Activated T-cell treated with anti-CD3 and anti-CD28 coated beads, Interleukin-2, amount 50 U/mL, for 24 hours (primary cell): Measurements from ENCODE around the gene BASP1.

Source experiments
- DNase-seq: peaks from one replicate; pipeline ENCODE4 v3.0.0-alpha.2; 2020
- H3K27ac Mint-ChIP-seq: 2 replicates; pipeline ENCODE4 v1.8.0; 2020; ENCODE audit warnings: mild to moderate bottlenecking, mixed read lengths
- H3K27me3 Mint-ChIP-seq: 2 replicates; pipeline ENCODE4 v1.8.0; 2020; ENCODE audit warnings: mixed read lengths
- H3K36me3 Mint-ChIP-seq: 2 replicates; pipeline ENCODE4 v1.8.0; 2020; ENCODE audit warnings: low read depth, mixed read lengths
- H3K4me1 Mint-ChIP-seq: 2 replicates; pipeline ENCODE4 v1.8.0; 2020; ENCODE audit warnings: low read depth, mixed read lengths
- H3K4me3 Mint-ChIP-seq: 2 replicates; pipeline ENCODE4 v1.8.0; 2020; ENCODE audit warnings: mild to moderate bottlenecking, moderate library complexity, mixed read lengths
- H3K9me3 Mint-ChIP-seq: 2 replicates; pipeline ENCODE4 v1.8.0; 2020; ENCODE audit warnings: mixed read lengths

BASP1 gene, protein sequence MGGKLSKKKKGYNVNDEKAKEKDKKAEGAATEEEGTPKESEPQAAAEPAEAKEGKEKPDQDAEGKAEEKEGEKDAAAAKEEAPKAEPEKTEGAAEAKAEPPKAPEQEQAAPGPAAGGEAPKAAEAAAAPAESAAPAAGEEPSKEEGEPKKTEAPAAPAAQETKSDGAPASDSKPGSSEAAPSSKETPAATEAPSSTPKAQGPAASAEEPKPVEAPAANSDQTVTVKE

DNA sequence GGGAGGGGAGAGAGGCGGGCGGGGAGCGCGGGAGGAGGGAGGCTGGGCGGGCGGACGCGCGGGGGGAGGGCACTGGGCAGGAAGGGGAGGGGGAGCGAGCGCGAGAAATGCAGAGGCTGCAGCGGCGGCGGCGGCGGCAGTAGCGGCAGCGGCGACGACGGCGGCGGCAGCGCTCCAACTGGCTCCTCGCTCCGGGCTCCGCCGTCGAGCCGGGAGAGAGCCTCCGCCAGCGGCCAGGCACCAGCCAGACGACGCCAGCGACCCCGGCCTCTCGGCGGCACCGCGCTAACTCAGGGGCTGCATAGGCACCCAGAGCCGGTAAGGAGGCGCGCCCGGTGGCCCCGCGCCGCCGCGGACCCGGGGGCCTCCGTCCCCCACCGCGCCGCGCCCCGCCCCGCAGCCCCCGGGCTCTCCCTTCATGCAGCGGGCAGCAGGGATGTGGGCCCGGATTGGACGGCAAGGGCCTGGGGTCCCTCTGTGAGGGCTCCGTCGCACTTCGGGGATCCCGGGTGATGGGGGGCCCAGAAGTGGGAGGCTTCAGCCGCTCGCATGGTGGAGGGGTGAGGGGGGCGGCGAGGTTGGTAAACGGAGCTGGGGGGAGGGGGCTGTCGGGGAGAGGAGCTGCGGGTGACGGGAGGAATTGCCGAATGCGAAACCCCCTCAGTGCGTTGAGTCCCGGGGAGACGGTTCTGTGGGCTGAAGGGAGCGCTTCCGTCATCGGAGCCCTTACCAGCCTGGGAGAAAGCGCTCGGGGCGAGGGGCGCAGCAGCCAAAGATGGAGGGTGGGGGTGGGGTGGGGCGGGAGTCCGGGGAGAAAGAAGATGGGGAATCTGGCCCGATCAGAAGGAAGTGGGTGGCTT lies at the start of gene BASP1:
BASP1 (plus strand) TSS at position 139 of the 860 bp plus-strand sequence. CDS start 57,586 bp downstream, outside the sequence.
- Mint-ChIP-seq H3K4me1 (peaks cover 17% of the 10 kb centered on the region), H3K36me3 (no peaks in the 10 kb centered on the region), H3K27me3 (peaks cover 54% of the 10 kb centered on the region), H3K9me3 (no peaks in the 10 kb centered on the region), H3K27ac (no peak within 1 kb of the TSS), H3K4me3 (peak within 1 kb of the TSS; percentile 52)
- DNase-seq: peak; percentile 37

DNA sequence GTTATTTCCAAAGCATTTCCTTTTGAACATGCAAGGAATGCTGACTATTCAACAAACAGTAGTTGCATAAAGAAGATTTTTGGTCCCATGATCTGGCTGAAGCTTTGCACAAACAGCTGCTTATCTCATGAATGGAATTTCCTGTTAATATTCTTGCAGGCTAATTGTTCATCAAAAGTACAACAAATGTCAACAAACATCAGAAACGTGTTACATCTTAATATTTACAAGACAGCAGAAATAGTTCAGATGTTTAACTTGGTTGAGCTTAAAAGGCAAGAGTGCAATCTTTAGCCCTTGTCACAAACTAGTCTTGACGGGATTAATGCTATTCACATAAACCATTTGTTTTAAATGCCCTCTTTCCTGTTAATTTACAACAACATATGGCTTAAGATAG lies 47.9 kb upstream of the BASP1 start:
- no peaks in the 10 kb centered on the region for H3K4me1 Mint-ChIP-seq
- no peak overlapping the region for H3K27ac Mint-ChIP-seq
- H3K36me3 Mint-ChIP-seq: no peaks in the 10 kb centered on the region
- no peaks in the 10 kb centered on the region for H3K9me3 Mint-ChIP-seq
- H3K27me3 Mint-ChIP-seq: no peaks in the 10 kb centered on the region
- no peak for DNase-seq
- no peak overlapping the region for H3K4me3 Mint-ChIP-seq

DNA sequence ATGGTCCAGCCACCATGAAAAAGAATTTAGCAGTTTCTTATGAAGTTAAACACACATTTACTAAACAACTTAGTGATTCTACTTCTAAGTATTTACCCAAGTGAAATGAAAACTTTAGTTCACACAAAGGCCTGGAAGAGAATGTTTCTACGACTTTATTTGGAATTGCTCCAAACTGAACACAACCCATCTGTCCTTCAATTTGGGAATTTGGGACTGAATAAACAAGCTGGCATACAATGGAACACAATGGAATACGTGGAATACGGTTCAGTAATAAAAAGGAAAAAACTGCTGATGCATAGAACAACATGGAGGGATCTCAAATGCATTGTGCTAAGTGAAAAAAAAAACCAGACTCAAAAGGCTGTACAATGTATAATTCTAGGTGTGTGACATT lies 44.6 kb upstream of the BASP1 start:
- Mint-ChIP-seq H3K27me3 (no peaks in the 10 kb centered on the region), H3K27ac (no peak overlapping the region), H3K4me3 (no peak overlapping the region), H3K4me1 (no peaks in the 10 kb centered on the region), H3K9me3 (no peaks in the 10 kb centered on the region), H3K36me3 (no peaks in the 10 kb centered on the region)
- DNase-seq: no peak

- DNase-seq: no peak
- H3K36me3 Mint-ChIP-seq: no peaks in the 10 kb centered on the region
- no peak overlapping the region for H3K4me3 Mint-ChIP-seq
- H3K9me3 Mint-ChIP-seq: no peaks in the 10 kb centered on the region
- peaks cover 4% of the 10 kb centered on the region for H3K27me3 Mint-ChIP-seq
- no peak overlapping the region for H3K27ac Mint-ChIP-seq
- no peaks in the 10 kb centered on the region for H3K4me1 Mint-ChIP-seq
These were observed 42.5 kb upstream of the BASP1 start for GRCh38 chr5:17174965-17175364.

GRCh38 chr5:17177501-17178372 lies 39.7 kb upstream of the BASP1 start:
- H3K27ac Mint-ChIP-seq: no peak overlapping the region
- H3K36me3 Mint-ChIP-seq: no peaks in the 10 kb centered on the region
- H3K27me3 Mint-ChIP-seq: peaks cover 4% of the 10 kb centered on the region
- H3K9me3 Mint-ChIP-seq: no peaks in the 10 kb centered on the region
- no peak for DNase-seq
- peaks cover 18% of the 10 kb centered on the region for H3K4me1 Mint-ChIP-seq
- H3K4me3 Mint-ChIP-seq: no peak overlapping the region

DNA sequence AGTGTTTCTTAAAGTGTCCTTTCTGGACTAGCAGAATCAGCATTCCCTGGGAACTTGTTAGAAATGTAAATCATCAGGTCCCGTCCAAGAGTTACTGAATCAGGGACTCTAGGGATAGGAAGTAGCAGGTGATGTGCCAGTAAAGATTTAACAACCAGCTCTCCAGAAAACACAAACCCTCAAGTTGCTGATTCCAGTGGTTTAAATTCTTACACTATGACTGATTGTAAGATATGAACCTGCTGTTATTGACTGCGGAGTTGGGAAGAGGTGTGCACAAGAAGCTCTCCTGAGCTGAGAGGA lies 39.1 kb upstream of the BASP1 start:
- H3K4me1 Mint-ChIP-seq: peaks cover 18% of the 10 kb centered on the region
- H3K27me3 Mint-ChIP-seq: peaks cover 4% of the 10 kb centered on the region
- no peak overlapping the region for H3K27ac Mint-ChIP-seq
- no peak overlapping the region for H3K4me3 Mint-ChIP-seq
- no peaks in the 10 kb centered on the region for H3K9me3 Mint-ChIP-seq
- no peak for DNase-seq
- no peaks in the 10 kb centered on the region for H3K36me3 Mint-ChIP-seq

DNA sequence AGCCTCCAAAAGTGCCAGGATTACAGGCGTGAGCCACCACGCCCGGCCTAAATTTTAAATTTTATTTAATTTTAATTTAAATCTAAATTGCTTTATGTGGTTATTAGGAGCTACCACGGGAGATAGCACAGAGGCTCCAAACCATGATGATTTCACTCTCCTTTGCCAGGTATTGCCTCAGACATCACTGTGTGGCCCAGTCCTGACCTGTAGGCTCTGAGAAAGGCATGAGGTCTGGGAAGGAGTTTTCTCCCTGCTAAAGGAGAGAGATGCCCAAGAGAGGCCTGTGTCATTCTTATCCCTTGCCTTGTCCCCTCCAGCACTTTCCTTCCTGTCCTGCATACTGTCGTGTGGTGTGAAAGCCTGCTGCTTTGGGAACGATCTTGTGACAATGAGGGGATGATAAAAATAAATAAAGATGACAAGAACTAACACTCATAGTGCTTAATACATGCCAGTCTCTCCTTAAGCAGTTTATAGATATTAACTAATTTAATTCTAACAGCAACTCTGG lies 37.0 kb upstream of the BASP1 start:
- Mint-ChIP-seq H3K36me3 (no peaks in the 10 kb centered on the region), H3K27ac (no peak overlapping the region), H3K27me3 (peaks cover 4% of the 10 kb centered on the region), H3K4me1 (peaks cover 18% of the 10 kb centered on the region), H3K9me3 (no peaks in the 10 kb centered on the region), H3K4me3 (no peak overlapping the region)
- no peak for DNase-seq

- Mint-ChIP-seq H3K4me1 (peaks cover 18% of the 10 kb centered on the region), H3K27ac (peak overlapping the region; percentile 87), H3K36me3 (no peaks in the 10 kb centered on the region), H3K4me3 (no peak overlapping the region), H3K27me3 (peaks cover 4% of the 10 kb centered on the region), H3K9me3 (no peaks in the 10 kb centered on the region)
- DNase-seq: no peak
These were observed 36.3 kb upstream of the BASP1 start for GRCh38 chr5:17180864-17181723.

- no peak overlapping the region for H3K4me3 Mint-ChIP-seq
- no peak overlapping the region for H3K27ac Mint-ChIP-seq
- DNase-seq: no peak
- H3K36me3 Mint-ChIP-seq: no peaks in the 10 kb centered on the region
- peaks cover 4% of the 10 kb centered on the region for H3K27me3 Mint-ChIP-seq
- H3K9me3 Mint-ChIP-seq: no peaks in the 10 kb centered on the region
- peaks cover 18% of the 10 kb centered on the region for H3K4me1 Mint-ChIP-seq
These were observed 34.9 kb upstream of the BASP1 start for GRCh38 chr5:17182494-17182893.

DNA sequence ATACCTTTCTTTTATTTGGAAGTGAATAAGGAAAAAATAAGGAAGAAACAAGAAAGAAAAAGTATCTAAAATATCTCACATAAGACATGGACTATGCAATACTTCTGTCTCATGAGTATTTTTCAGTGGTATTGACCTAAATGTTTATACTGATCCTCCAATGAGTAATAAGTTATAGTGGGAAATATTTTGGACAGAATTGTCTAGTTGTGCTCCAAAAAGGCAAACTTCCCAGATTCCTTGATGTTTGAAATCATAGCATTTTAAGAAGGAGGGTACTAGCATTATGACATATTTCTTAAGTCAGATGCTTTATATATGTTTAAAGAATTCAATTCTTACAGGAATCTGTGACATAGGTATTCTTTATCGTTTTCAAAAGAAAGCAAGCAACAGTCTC lies 34.5 kb upstream of the BASP1 start:
- Mint-ChIP-seq H3K27me3 (peaks cover 4% of the 10 kb centered on the region), H3K4me3 (no peak overlapping the region), H3K36me3 (no peaks in the 10 kb centered on the region), H3K4me1 (peaks cover 18% of the 10 kb centered on the region), H3K9me3 (no peaks in the 10 kb centered on the region), H3K27ac (no peak overlapping the region)
- no peak for DNase-seq

- Mint-ChIP-seq H3K4me3 (no peak overlapping the region), H3K36me3 (no peaks in the 10 kb centered on the region), H3K27ac (no peak overlapping the region), H3K9me3 (no peaks in the 10 kb centered on the region), H3K4me1 (peaks cover 18% of the 10 kb centered on the region), H3K27me3 (peaks cover 6% of the 10 kb centered on the region)
- DNase-seq: no peak
These were observed 33.6 kb upstream of the BASP1 start for GRCh38 chr5:17183831-17184230.

DNA sequence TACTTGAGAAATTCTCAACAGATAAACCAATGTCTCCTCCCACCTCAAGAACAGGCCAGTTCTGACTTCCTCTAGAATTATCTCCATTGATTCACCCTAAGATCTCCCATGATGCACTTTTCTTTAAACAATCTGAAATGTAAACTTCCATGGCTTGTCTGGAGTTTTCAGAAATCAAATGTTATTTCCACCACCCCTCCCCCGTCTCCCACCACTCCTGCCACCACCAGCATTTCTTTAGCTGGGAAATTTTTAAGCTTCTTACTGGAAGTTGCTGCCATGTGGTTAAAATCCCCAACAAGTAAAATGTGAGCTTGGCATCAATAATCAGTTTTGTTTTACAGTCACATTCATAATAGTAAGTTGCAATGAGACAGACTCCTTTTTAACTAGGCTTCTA lies 32.8 kb upstream of the BASP1 start:
- no peaks in the 10 kb centered on the region for H3K36me3 Mint-ChIP-seq
- no peaks in the 10 kb centered on the region for H3K9me3 Mint-ChIP-seq
- H3K27me3 Mint-ChIP-seq: peaks cover 9% of the 10 kb centered on the region
- no peak overlapping the region for H3K27ac Mint-ChIP-seq
- H3K4me3 Mint-ChIP-seq: no peak overlapping the region
- peaks cover 18% of the 10 kb centered on the region for H3K4me1 Mint-ChIP-seq
- no peak for DNase-seq

DNA sequence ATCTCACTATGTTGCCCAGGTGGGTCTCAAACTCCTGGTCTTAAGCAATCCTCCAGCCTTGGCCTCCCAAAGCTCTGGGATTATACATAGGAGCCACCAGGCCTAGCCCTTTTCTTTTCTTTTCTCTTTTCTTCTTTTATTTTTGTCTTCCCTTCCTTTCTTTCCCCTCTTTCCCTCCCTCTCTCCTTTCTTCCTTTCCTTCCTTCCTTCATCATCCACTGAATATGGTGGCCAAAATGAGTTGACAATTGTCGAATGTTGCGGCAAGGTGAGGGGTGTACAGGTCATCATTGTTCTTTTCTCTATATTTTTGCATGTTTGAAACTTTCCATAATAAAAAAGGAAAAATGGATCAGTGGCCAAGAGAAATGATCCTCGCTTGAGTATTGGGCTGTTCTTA lies 32.1 kb upstream of the BASP1 start:
- no peak overlapping the region for H3K27ac Mint-ChIP-seq
- no peaks in the 10 kb centered on the region for H3K9me3 Mint-ChIP-seq
- no peaks in the 10 kb centered on the region for H3K36me3 Mint-ChIP-seq
- H3K4me1 Mint-ChIP-seq: peaks cover 18% of the 10 kb centered on the region
- no peak overlapping the region for H3K4me3 Mint-ChIP-seq
- no peak for DNase-seq
- peaks cover 7% of the 10 kb centered on the region for H3K27me3 Mint-ChIP-seq

- H3K9me3 Mint-ChIP-seq: no peaks in the 10 kb centered on the region
- DNase-seq: no peak
- no peaks in the 10 kb centered on the region for H3K36me3 Mint-ChIP-seq
- H3K4me1 Mint-ChIP-seq: peaks cover 16% of the 10 kb centered on the region
- no peak overlapping the region for H3K4me3 Mint-ChIP-seq
- peaks cover 9% of the 10 kb centered on the region for H3K27me3 Mint-ChIP-seq
- H3K27ac Mint-ChIP-seq: no peak overlapping the region
These were observed 31.7 kb upstream of the BASP1 start for GRCh38 chr5:17185773-17186172.
